ENCODE data around the gene SMIM20.

DNA sequence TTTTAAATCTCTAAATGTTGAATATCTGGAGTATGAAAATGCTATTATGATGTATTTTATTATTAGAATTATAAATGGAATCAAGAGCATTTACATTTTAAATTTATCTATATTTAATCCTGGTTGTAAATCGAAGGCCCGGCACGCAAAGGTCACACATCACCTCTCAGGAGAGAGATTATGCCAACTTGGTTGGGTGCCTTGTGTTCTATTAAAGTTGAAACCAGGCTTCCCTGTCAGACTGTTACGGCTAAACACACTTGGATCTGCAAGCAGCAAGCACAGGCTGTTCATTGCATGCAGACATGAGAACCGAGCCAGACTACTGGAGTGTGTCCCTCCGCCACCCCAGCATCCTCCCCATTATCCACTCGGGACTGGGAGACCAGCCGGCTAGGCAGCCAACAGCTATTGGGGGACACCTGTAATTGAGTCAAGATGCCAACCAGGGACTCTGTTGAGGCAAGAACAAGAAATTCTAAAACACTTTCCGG, 34.9 kb upstream of the SMIM20 start:
- no peak for TF ChIP-seq POLR2A (IDR thresholded peaks at IDR 0.05)
- TF ChIP-seq CTCF (IDR thresholded peaks at IDR 0.05), result no peak

Measured in ovary (tissue), 3 donors.